Left ventricle myocardium inferior (tissue), 1 donor: ENCODE data around the gene ITGAD. TPM values are rescaled to one million over a fixed set of nuclear protein-coding genes. Genes with fewer than 3 reads are reported as not detected.

ENCODE experiments used
- DNase-seq: peaks from one replicate; pipeline ENCODE4 v3.0.0-alpha.2; 2020
- H3K27ac ChIP-seq: fragments of 200-600 bp; replicated peaks from 2 replicates; pipeline ENCODE4 v1.8.0; 2021
- H3K27me3 ChIP-seq: fragments of 200-600 bp; 2 replicates; pipeline ENCODE4 v1.8.0; 2021; ENCODE audit warnings: low read depth
- H3K36me3 ChIP-seq: fragments of 200-600 bp; 2 replicates; pipeline ENCODE4 v1.8.0; 2021
- H3K4me1 ChIP-seq: fragments of 200-600 bp; 2 replicates; pipeline ENCODE4 v1.8.0; 2021
- H3K4me3 ChIP-seq: fragments of 200-600 bp; 2 replicates; pipeline ENCODE4 v1.8.0; 2021; ENCODE audit warnings: mild to moderate bottlenecking, moderate library complexity
- H3K9me3 ChIP-seq: fragments of 200-600 bp; replicated peaks from 2 replicates; pipeline ENCODE4 v1.8.0; 2021
- CTCF ChIP-seq: fragments of 200-600 bp; IDR thresholded peaks from 2 replicates; pipeline ENCODE4 v1.8.0; 2021; ENCODE audit warnings: antibody characterized with exemption, mild to moderate bottlenecking, borderline replicate concordance
- intact Hi-C: fragments of 100-400 bp; cut with micrococcal nuclease; formaldehyde crosslinking; loops from one replicate; pipeline ENCODE4 v1.11.0; 2022
- total RNA-seq: library from RNA; stranded (reverse); fragmentation: NEBNext Ultra II Directional; extraction: Animal tissue kit (Norgen Biotek cat#: 25700); gene quantifications from one replicate; pipeline ENCODE4 v1.2.1, GENCODE V29; 2021
- donor health status: DM: no; HTN: yes; CAD: no; lungs with severe emphysema.

The ITGAD gene
- total RNA-seq, 1 donor from 2014 or later = not detected

DNA sequence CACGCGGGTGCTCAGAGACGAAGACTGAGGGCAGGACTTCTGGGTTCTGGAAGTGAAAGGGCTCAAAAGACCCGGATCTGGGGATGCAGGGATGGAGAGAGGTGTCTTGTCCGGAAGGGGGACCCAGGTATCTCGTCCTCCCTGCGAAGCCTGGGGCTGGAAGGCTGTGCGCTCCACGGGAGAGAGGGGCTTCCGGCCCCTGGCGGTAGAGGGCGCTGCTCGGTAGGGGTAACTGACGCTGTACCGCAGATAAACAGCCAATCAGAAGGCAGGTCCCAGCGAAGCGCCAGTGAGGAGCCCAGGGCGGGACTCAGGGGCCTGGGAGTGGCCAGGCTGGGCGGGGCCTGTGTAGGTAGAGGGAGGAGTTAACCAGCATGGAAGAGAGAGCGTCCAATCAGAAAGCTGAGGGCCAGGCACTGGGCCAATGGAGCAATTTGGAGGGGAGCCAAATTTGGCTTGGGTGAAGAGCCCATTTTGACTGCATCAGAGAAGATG lies 79.6 kb downstream of the ITGAD start:
- Histone ChIP-seq H3K4me1 (peaks cover 31% of the 10 kb centered on the region), H3K9me3 (no peaks in the 10 kb centered on the region), H3K27ac (peak overlapping the region; percentile 96), H3K4me3 (peak overlapping the region; percentile 80), H3K36me3 (peaks cover 38% of the 10 kb centered on the region), H3K27me3 (peaks cover 11% of the 10 kb centered on the region)
- TF ChIP-seq CTCF = peak; percentile 73
- DNase-seq = peak; percentile 88
- intact Hi-C loops = no loop called here

GRCh38 chr16:31473264-31473984 lies 80.3 kb downstream of the ITGAD start:
- no peak for TF ChIP-seq CTCF
- peak overlapping the region; percentile 80 for H3K4me3 ChIP-seq
- H3K27ac ChIP-seq = peak overlapping the region; percentile 96
- peaks cover 31% of the 10 kb centered on the region for H3K4me1 ChIP-seq
- H3K36me3 ChIP-seq = peaks cover 43% of the 10 kb centered on the region
- no peak for DNase-seq
- peaks cover 15% of the 10 kb centered on the region for H3K27me3 ChIP-seq
- H3K9me3 ChIP-seq = no peaks in the 10 kb centered on the region
- intact Hi-C loops = no loop called here

DNA sequence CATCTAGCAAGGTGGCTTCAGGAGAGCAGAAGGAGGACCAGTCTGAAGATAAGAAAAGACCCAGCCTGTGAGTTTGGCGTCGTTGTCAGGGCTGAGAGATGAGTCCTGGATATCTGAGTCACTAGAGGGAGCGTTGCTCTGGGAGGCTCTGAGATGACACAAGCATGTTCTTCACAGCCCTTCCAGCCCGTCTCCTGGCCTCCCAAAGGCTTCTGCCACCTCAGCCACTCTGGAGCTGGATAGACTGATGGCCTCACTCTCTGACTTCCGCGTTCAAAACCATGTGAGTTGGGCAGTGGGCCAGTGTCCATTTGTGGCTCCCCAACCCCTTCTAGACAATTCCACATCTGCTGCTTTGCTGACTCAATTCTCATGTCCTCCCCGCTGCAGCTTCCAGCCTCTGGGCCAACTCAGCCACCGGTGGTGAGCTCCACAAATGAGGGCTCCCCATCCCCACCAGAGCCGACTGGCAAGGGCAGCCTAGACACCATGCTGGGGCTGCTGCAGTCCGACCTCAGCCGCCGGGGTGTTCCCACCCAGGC lies 81.1 kb downstream of the ITGAD start:
- H3K4me1 ChIP-seq = peaks cover 31% of the 10 kb centered on the region
- H3K27me3 ChIP-seq = peaks cover 15% of the 10 kb centered on the region
- intact Hi-C loops = no loop called here
- no peaks in the 10 kb centered on the region for H3K9me3 ChIP-seq
- H3K36me3 ChIP-seq = peaks cover 43% of the 10 kb centered on the region
- no peak overlapping the region for H3K27ac ChIP-seq
- TF ChIP-seq CTCF = no peak
- no peak for DNase-seq
- no peak overlapping the region for H3K4me3 ChIP-seq

- intact Hi-C loops = no loop called here
- H3K4me1 ChIP-seq = peaks cover 35% of the 10 kb centered on the region
- H3K36me3 ChIP-seq = peaks cover 43% of the 10 kb centered on the region
Measured at GRCh38 chr16:31474773-31475738, 81.9 kb downstream of the ITGAD start.

More at GRCh38 chr16:31474773-31475738, 81.9 kb downstream of the ITGAD start:
- DNase-seq = no peak
- Histone ChIP-seq H3K27me3 (peaks cover 15% of the 10 kb centered on the region), H3K4me3 (no peak overlapping the region), H3K9me3 (no peaks in the 10 kb centered on the region), H3K27ac (no peak overlapping the region)
- TF ChIP-seq CTCF = no peak
